Neuronal stem cell (in vitro differentiated cells): ENCODE data around the gene PADI1.

Source experiments
- DNase-seq: peaks from one replicate; pipeline ENCODE4 v3.0.0-alpha.2; 2013; ENCODE audit warnings: low spot score
- H2AFZ ChIP-seq: one replicate; pipeline ENCODE4 v1.6.1; 2013; ENCODE audit warnings: mild to moderate bottlenecking, low read length, inconsistent platforms
- H2AK5ac ChIP-seq: 2 replicates; pipeline ENCODE4 v1.6.1; 2013; ENCODE audit warnings: low read depth, mild to moderate bottlenecking, inconsistent platforms, low read length, moderate library complexity, mixed read lengths
- H2BK120ac ChIP-seq: 2 replicates; pipeline ENCODE4 v1.6.1; 2013; ENCODE audit warnings: low read depth, mild to moderate bottlenecking, inconsistent platforms, low read length, moderate library complexity, mixed read lengths
- H2BK12ac ChIP-seq: one replicate; pipeline ENCODE4 v1.6.1; 2013; ENCODE audit warnings: low read length, inconsistent platforms
- H2BK15ac ChIP-seq: 2 replicates; pipeline ENCODE4 v1.6.1; 2013; ENCODE audit warnings: mild to moderate bottlenecking, low read length, inconsistent platforms, mixed read lengths
- H2BK5ac ChIP-seq: one replicate; pipeline ENCODE4 v1.6.1; 2013; ENCODE audit warnings: inconsistent platforms, mild to moderate bottlenecking, low read length, moderate library complexity
- H3K14ac ChIP-seq: one replicate; pipeline ENCODE4 v1.6.1; 2013; ENCODE audit warnings: low read length, inconsistent platforms
- H3K18ac ChIP-seq: 2 replicates; pipeline ENCODE4 v1.6.1; 2013; ENCODE audit warnings: low read length, inconsistent platforms
- H3K23ac ChIP-seq: 2 replicates; pipeline ENCODE4 v1.6.1; 2013; ENCODE audit warnings: low read depth, mild to moderate bottlenecking, mixed read lengths, low read length, inconsistent platforms; ENCODE audit not compliant: poor library complexity
- H3K27ac ChIP-seq: replicated peaks from 3 replicates; pipeline ENCODE4 v1.5.1; 2013; ENCODE audit warnings: low read length, inconsistent platforms
- H3K27me3 ChIP-seq, 3 experiments: 2 replicates each; pipeline ENCODE4 v1.6.1; 2013; ENCODE audit warnings: low read length in 3 of 3, mild to moderate bottlenecking in 2 of 3, inconsistent platforms in 1 of 3, low read depth in 1 of 3, mixed read lengths in 1 of 3, moderate library complexity in 1 of 3; ENCODE audit not compliant: control insufficient read depth in 3 of 3, insufficient read depth in 3 of 3
- H3K36me3 ChIP-seq, 2 donors: replicated peaks in 1 of 2; 2 replicates each; pipeline ENCODE4 v1.6.1; 2013; ENCODE audit warnings: low read length in 2 of 2; ENCODE audit not compliant: control insufficient read depth in 2 of 2, insufficient read depth in 2 of 2
- H3K4ac ChIP-seq: 2 replicates; pipeline ENCODE4 v1.6.1; 2013; ENCODE audit warnings: inconsistent platforms, mild to moderate bottlenecking, low read length, moderate library complexity
- H3K4me1 ChIP-seq, 2 donors: 1 replicate in 1 of 2; 2 replicates in 1 of 2; pipeline ENCODE4 v1.6.1; 2013; ENCODE audit warnings: low read length in 2 of 2, low read depth in 1 of 2; ENCODE audit not compliant: control insufficient read depth in 2 of 2, insufficient read depth in 1 of 2
- H3K4me2 ChIP-seq: one replicate; pipeline ENCODE4 v1.6.1; 2013; ENCODE audit warnings: mild to moderate bottlenecking, low read length, inconsistent platforms; ENCODE audit not compliant: insufficient read depth, poor library complexity, severe bottlenecking
- H3K4me3 ChIP-seq, 2 donors: 2 replicates each; pipeline ENCODE4 v1.5.1; 2013; ENCODE audit warnings: low read length in 2 of 2, mild to moderate bottlenecking in 2 of 2, inconsistent platforms in 1 of 2, moderate library complexity in 1 of 2
- H3K79me1 ChIP-seq: one replicate; pipeline ENCODE4 v1.6.1; 2013; ENCODE audit warnings: low read depth, mild to moderate bottlenecking, inconsistent platforms, low read length, moderate library complexity
- H3K9ac ChIP-seq: one replicate; pipeline ENCODE4 v1.6.1; 2013; ENCODE audit warnings: mild to moderate bottlenecking, low read depth, low read length, inconsistent platforms; ENCODE audit not compliant: poor library complexity
- H3K9me3 ChIP-seq, 2 donors: replicated peaks in 1 of 2; 2 replicates each; pipeline versions ENCODE3 to v1.6.1; 2013; ENCODE audit warnings: low read length in 2 of 2, mild to moderate bottlenecking in 2 of 2, inconsistent platforms in 1 of 2, low read depth in 1 of 2, mixed read lengths in 1 of 2, moderate library complexity in 1 of 2; ENCODE audit not compliant: control insufficient read depth in 2 of 2, insufficient read depth in 1 of 2
- H4K8ac ChIP-seq: one replicate; pipeline ENCODE4 v1.6.1; 2013; ENCODE audit warnings: low read depth, mild to moderate bottlenecking, inconsistent platforms, low read length, moderate library complexity
- H4K91ac ChIP-seq: one replicate; pipeline ENCODE4 v1.6.1; 2013; ENCODE audit warnings: low read length, low read depth, mild to moderate bottlenecking, inconsistent platforms; ENCODE audit not compliant: poor library complexity
- WGBS, 2 donors: extraction: QIAGEN DNeasy Blood & Tissue Kit; methylation state at CpG; one replicate each; pipeline ENCODE4 v1.1.7; 2013; ENCODE audit warnings: missing lambda C conversion rate in 2 of 2, mixed read lengths in 1 of 2; ENCODE audit not compliant: insufficient read length in 2 of 2, insufficient replicate concordance in 1 of 2; ENCODE audit errors: extremely low coverage in 2 of 2; 5-methylcytosine and 5-hydroxymethylcytosine counted together

Gene PADI1

GRCh38 chr1:17176306-17177061 is 28.4 kb upstream of the PADI1 start:
- H3K4me1 ChIP-seq = no peaks in the 10 kb centered on the region
- H3K9me3 ChIP-seq = peaks cover 0 to 1% of the 10 kb centered on the region in 2 donors
- no peaks in the 10 kb centered on the region for H3K79me1 ChIP-seq
- H3K36me3 ChIP-seq = no peaks in the 10 kb centered on the region
- no peak overlapping the region for H4K91ac ChIP-seq
- no peak overlapping the region for H3K9ac ChIP-seq
- H3K14ac ChIP-seq = no peak overlapping the region
- H3K4me2 ChIP-seq = no peak overlapping the region
- no peak overlapping the region for H2AFZ ChIP-seq
- H2BK15ac ChIP-seq = no peak overlapping the region
- peaks cover 0 to 15% (median 0%) of the 10 kb centered on the region in 3 experiments for H3K27me3 ChIP-seq
- no peak overlapping the region for H2BK5ac ChIP-seq
- no peak overlapping the region for H3K4ac ChIP-seq
- no peak overlapping the region for H3K23ac ChIP-seq
- H4K8ac ChIP-seq = no peak overlapping the region
- H3K18ac ChIP-seq = no peak overlapping the region
- no peak overlapping the region for H2BK120ac ChIP-seq
- H2AK5ac ChIP-seq = no peak overlapping the region
- no CpG with 5 or more reads among the region's 6 CpGs for WGBS, 2 donors
- DNase-seq = no peak
- no peak overlapping the region for H3K4me3 ChIP-seq
- no peak overlapping the region for H3K27ac ChIP-seq
- H2BK12ac ChIP-seq = no peak overlapping the region

DNA sequence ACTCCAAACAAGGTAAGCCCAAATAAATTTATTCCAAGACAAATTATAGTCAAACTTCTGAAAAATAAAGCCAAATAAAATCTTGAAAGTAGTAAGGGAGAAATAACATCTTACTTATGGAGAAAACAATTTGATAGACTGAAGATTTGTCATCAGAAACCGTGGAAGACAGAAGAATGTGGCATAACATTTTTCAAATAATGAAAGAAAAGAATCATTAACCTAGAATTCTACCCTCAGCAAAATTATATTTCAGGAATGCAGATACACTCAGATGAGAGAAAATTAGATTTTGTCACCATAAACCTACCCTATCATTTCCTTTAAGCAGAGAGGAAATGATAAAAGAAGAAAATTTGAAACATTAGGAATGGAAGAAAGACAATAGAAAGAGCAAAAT is 27.3 kb upstream of the PADI1 start:
- Histone ChIP-seq H3K4me1 (peaks cover 0 to 3% of the 10 kb centered on the region in 2 donors), H2AK5ac (no peak overlapping the region), H3K79me1 (no peaks in the 10 kb centered on the region), H3K27me3 (peaks cover 0 to 15% (median 0%) of the 10 kb centered on the region in 3 experiments), H3K4ac (no peak overlapping the region), H2BK15ac (no peak overlapping the region), H3K27ac (no peak overlapping the region), H3K9ac (no peak overlapping the region), H3K4me3 (no peak overlapping the region), H3K36me3 (no peaks in the 10 kb centered on the region), H2AFZ (no peak overlapping the region), H3K18ac (no peak overlapping the region), H2BK5ac (no peak overlapping the region), H3K14ac (no peak overlapping the region), H3K4me2 (no peak overlapping the region), H4K8ac (no peak overlapping the region), H3K23ac (no peak overlapping the region), H2BK120ac (no peak overlapping the region), H3K9me3 (peaks cover 0 to 1% of the 10 kb centered on the region in 2 donors), H4K91ac (no peak overlapping the region), H2BK12ac (no peak overlapping the region)
- DNase-seq = no peak
- WGBS, 2 donors = no CpG with 5 or more reads among the region's 1 CpG

DNA sequence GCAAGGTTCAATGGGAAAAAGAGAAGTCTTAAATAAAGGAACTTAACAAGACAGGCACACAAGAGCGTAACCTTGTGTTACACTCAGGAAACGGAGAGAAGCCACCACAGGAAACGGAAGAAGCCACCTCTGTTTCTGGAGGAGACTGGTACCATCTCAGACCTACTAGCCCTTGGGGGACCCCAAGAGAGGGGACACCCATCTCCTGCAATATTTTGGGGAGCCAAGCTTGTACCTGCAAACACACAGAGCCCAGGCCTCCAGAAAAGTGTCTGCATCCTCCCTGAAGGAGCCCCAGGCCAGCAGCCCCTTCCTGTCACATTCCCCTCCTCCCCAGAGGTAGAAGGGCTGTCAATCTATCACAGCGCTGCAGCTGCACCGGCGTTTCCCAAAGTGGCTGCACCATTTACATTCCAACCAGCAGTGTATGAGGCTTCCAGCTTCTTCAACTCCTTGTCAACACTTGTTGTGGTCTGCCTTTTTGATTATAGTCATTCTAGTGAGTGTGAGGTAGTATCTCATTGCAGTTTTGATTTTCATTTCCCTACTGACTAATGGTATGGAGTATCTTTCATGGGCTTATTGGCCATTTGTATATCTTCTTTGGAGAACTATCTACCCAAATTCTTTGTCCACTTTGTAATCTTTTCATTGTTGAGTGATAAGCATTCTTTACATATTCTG is 23.0 kb upstream of the PADI1 start:
- Histone ChIP-seq H3K9ac (no peak overlapping the region), H2AK5ac (no peak overlapping the region), H2BK15ac (no peak overlapping the region), H4K8ac (no peak overlapping the region), H2BK12ac (no peak overlapping the region), H2BK5ac (no peak overlapping the region), H3K9me3 (no peaks in the 10 kb centered on the region), H2BK120ac (no peak overlapping the region), H3K4me3 (no peak overlapping the region), H3K4me1 (peaks cover 10 to 11% of the 10 kb centered on the region in 2 donors), H3K4me2 (no peak overlapping the region), H3K36me3 (no peaks in the 10 kb centered on the region), H3K27me3 (peaks cover 0 to 11% (median 2%) of the 10 kb centered on the region in 3 experiments), H3K18ac (no peak overlapping the region), H3K14ac (no peak overlapping the region), H3K79me1 (no peaks in the 10 kb centered on the region), H2AFZ (peak overlapping the region; percentile 85), H3K4ac (no peak overlapping the region), H4K91ac (no peak overlapping the region), H3K23ac (no peak overlapping the region), H3K27ac (no peak overlapping the region)
- WGBS, 2 donors = no CpG with 5 or more reads among the region's 6 CpGs
- no peak for DNase-seq

DNA sequence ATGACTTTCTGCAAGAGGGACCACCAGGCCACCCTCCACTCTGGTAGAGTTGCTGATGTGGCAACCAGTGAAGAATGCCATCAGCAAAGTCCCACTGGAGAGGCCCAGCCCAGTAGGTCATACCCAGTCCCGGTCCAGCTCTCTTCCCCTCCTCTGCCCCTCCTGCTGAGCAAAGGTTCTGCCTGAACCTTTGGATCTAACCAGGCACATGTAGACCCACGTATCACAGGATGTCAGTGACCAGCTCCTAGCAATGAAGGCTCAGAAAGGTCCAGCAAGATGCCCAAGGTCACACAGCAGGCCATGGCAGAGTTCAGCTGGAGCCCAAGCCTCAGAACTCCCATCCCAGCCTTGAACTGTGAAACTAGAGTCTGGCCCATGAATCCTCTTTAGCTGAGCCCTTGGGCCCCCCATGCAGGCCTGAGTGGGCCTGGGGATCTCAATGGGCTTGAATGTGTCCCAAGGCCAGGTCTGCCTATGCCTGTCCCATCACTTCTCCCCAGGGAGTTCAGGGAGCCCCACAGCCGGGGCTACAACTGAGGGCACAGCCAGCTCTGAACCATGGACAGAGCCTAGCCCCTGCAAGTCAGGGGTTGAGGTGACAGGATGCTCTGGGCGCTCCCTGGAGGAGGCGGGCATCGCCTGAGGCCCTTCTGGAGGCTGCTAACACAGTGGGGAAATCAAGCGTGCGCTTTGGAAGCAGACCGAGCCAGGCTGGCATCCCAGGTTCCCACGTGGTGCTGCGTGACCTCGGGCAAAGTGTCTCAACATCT is 21.4 kb upstream of the PADI1 start:
- Histone ChIP-seq H3K27ac (no peak overlapping the region), H2BK12ac (no peak overlapping the region), H2BK120ac (peak overlapping the region; percentile 72), H2BK15ac (peak overlapping the region; percentile 58), H2BK5ac (no peak overlapping the region), H3K9me3 (no peaks in the 10 kb centered on the region), H2AFZ (no peak overlapping the region), H3K4me3 (no peak overlapping the region), H2AK5ac (peak overlapping the region; percentile 37), H3K23ac (no peak overlapping the region), H3K18ac (peak overlapping the region; percentile 32), H3K36me3 (no peaks in the 10 kb centered on the region), H4K8ac (no peak overlapping the region), H3K9ac (no peak overlapping the region), H3K79me1 (no peaks in the 10 kb centered on the region), H3K4me2 (no peak overlapping the region), H3K27me3 (peaks cover 0 to 2% (median 2%) of the 10 kb centered on the region in 3 experiments), H3K14ac (peak overlapping the region; percentile 21), H4K91ac (no peak overlapping the region), H3K4ac (no peak overlapping the region), H3K4me1 (peaks cover 11 to 13% of the 10 kb centered on the region in 2 donors)
- no peak for DNase-seq
- no CpG with 5 or more reads among the region's 12 CpGs for WGBS, 2 donors
